Activated CD4-positive, alpha-beta T cell treated with anti-CD3 and anti-CD28 coated beads, Interleukin-2, amount 50 U/mL, for 24 hours (primary cell): ENCODE data around the gene CAPN2.

Experiments
- DNase-seq, 2 donors: peaks; one replicate each; pipeline ENCODE4 v3.0.0-alpha.2; 2020; ENCODE audit warnings: low read depth in 1 of 2, low spot score in 1 of 2

The CAPN2 gene

DNA sequence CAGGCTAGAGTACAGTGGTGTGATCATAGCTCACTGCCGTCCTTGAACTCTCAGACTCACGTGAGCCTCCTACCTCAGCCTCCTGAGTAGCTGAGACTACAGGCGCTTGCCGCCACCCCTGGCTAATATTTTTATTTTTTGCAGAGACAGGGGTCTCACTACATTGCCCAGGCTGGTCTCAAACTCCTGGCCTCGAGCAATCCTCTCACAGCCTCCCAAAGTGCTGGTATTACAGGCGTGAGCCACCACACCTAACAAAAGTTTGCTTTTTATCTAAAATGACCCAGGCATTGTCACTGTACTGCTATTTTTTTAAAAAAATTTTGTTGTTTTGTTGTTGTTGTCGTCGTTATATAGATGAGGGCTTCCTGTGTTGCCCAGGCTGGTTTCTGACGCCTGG is 46.4 kb downstream of the CAPN2 start:
- DNase-seq: no peak

GRCh38 chr1:223759273-223759672 is 46.9 kb downstream of the CAPN2 start:
- DNase-seq: no peak

DNA sequence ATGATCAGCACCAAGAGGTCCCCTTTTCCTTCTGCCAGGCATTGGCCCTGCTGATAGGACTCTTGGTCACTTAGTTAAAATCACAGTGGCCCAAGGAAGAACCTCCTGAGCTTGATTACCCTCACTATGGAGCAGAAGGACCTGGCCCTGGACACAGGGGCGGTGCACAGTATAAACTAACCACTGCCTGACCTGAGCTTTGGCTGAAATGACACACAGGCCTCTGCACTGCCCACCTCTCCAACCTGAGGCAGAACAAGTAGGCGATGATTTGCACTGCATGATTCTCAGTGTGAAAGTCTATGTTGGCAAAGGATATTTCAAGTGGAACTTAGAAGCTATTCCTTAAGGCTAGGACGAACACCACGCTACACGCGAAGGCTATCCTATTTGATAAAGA is 48.5 kb downstream of the CAPN2 start:
- DNase-seq: no peak

DNA sequence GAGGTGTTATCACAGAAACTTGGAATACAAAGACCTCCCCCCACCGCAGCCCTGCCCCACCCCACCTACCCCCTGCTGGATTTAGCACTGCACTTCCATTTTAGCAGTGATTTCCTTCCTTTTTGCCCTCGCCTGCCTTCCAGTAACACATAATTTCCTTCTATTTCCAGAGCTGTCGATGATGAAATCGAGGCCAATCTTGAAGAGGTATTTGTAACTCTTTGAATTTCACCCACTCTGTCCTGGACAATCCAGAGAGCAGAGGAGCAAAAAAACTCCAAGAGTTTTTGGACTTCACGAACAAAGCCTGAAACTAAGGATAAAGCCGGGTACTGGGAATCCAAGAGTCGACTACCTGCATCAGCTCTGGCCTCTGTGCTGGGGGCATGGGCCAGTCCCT is 49.1 kb downstream of the CAPN2 start:
- no peak for DNase-seq

DNA sequence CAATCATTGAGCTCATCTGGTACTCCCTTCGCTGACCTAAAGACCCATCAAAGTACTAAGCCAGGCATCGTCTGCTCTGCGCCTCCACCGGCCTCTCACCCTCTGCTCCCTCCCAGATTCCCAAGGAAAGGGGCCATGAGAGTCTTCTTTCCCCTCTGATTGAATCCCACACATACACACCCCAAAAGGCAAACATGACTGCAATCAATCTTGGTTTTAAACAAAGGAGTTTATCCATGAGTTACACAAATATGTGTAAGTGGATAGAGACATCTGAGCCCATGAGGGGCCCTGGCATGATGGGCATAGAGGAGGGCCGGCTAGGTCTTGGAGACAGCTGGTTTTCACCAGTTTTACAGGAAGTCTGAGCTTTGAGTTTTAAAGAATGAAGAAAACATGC is 50.9 kb downstream of the CAPN2 start:
- DNase-seq: no peak

DNA sequence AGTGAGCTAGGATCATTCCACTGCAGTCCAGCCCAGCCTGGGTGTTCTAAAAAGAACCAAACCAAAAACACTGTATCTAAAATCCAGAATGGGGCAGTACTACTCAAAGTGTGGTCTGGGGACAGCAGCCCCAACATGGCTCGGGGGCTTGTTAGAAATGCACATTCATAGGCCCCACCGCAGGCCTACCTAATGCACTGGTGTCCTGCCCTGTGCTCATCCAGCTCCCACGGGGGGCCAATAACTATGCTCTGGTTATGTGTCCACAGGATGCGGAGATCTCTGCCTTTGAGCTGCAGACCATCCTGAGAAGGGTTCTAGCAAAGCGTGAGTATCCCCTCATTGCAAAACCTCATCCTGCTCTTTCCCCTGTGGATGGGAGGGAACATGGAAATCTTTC is 51.5 kb downstream of the CAPN2 start:
- no peak for DNase-seq

DNA sequence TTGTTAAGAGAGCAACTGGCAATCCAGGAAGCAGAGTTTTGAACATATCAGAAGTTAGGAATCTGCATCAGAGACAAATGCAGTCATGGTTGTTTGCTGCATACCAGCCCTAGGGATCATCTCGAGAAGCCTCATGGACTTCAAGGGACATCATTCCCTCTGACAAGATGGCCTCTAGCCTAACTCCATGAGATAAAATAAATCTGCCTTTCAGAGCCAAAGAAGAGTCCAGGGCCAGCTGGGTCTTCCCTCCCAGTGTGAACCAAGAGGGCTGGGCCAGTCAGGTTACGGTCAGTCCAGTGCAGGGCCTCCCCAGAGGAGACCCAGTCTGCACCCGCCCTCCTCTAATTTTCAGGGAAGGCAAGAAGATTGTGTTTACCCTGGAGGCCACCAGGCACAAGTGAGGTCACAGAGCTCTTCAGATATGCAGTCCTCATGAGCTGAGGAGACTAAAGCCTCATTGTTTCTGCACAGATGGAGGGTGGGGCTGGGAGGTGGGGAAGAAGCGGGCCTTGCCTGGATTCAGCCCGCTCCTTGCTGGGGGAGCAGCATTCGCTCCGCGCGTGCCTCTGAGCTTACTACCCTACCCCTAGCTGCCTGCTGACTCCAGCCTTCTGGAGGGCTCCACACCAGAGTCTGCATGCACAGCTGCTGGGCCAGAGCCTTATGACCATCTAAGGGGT is 52.8 kb downstream of the CAPN2 start:
- no peak for DNase-seq

DNA sequence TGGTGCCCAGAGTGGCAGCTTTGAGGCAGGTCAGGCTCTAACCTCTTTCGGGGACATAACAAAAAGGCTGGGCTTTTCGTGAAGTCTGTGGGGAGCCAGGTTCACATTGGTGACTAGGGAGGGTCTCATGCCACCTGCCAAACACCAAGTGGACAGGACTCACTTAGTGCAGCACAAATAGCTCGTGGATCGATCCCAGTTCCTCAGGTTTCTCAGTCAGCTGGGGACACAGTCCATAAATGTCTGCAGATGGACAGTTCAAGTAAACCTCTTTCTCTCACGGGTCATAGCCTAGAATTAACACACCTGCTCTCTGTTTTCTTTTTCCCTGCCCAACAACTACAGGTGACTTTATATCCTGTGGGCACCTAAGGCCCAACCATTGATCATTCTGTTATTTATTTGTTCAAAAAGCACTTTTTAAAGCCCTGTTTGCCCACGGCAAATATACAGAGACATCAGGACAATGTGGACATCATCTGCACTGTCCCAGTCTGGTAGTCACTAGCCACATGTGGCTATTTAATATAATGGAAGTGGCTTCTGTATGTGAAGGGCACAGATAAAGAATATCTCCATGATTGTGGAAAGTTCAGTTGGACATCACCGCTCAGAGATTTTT is 53.5 kb downstream of the CAPN2 start:
- no peak for DNase-seq

- no peak for DNase-seq
These were observed 58.4 kb downstream of the CAPN2 start for GRCh38 chr1:223770621-223771315.

DNA sequence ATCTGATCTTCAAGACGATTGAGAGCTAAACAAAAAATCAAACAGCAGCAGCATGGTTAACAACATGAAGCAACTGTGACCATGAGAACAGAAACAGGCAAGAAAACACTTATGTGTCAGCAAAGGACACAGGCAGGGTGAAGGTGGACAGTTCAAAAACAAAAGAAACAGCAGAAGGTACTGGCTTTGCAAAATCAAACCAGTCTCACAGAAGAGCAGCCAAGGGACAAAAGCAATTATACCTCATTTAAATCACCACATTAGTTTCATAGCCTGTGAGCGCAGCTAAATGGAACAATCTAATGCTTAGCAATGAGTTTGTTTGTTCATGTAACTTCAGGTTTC is 59.1 kb downstream of the CAPN2 start:
- DNase-seq: no peak

GRCh38 chr1:223771814-223772770 is 59.8 kb downstream of the CAPN2 start:
- no peak for DNase-seq

DNA sequence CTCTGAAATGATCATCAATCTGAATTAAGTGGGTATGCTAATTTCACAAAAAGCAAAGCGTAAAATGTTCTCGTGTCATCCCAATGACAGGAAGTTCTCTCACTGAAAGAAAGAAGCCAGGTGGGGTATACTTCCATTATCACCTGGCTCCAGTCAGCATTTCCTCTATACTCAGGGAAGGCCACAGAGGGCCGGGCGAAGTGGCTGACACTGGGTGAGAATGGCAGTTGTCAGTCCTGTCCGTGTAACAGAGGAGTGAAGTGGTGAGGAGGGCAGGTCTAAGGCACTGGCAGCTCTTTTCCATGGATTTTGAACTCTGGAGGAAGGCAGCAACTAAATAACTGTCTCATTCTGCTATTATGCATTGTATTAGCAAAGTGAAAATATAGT is 60.4 kb downstream of the CAPN2 start:
- no peak for DNase-seq

DNA sequence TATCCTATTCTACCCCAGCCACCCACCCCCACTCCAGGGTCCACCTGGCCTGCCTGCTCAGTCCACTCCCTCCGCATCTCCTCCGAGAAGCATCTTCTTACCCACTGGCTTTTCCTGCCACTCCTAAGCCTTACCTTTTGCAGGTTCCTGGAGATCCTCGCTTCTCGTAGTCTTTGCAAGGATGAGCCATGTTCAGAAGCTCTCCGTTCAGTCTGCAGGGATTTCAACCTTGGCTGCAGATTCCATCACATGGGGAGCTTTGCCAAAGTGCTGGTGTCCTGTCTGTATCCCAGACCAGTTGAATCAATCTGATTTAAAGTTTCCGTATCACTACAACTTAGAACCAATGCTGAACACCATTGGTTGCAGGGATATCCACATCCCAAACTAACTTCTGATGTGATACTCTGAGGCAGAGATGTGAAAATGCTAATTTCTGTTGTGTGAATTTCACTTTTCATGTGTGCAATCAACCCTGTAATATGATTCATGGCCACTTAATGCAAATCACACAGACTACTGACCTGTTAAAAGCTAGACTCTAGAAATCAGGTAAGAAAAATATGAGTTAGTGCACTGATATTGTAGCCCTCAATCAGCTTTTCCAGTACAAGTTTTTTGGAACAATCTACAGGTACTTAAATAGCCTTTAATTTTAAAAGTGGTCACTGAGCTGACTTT is 61.9 kb downstream of the CAPN2 start:
- DNase-seq: no peak

DNA sequence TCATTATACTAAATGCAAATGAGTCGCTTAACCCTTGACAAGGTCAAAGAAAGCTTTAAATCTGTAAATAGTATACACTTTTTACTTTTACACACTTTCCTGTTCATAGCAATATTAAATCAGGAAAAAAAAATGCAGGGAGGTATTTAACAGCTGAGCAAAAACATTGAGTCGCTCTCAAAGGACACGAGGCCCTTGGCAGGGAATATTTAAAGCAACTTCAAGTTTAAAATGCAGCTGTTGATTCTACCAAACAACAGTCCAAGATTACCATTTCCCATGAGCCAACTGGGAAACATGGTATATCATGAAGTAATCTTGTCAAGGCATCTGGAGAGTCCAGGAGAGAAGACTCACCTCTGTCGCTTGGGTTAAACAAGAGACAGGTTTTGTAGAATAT is 62.7 kb downstream of the CAPN2 start:
- no peak for DNase-seq

- no peak for DNase-seq
These were observed 63.4 kb downstream of the CAPN2 start for GRCh38 chr1:223775711-223776074.

- DNase-seq: peak in 1 of 2 donors; percentile 45
These were observed 63.9 kb downstream of the CAPN2 start for GRCh38 chr1:223776075-223776814.

DNA sequence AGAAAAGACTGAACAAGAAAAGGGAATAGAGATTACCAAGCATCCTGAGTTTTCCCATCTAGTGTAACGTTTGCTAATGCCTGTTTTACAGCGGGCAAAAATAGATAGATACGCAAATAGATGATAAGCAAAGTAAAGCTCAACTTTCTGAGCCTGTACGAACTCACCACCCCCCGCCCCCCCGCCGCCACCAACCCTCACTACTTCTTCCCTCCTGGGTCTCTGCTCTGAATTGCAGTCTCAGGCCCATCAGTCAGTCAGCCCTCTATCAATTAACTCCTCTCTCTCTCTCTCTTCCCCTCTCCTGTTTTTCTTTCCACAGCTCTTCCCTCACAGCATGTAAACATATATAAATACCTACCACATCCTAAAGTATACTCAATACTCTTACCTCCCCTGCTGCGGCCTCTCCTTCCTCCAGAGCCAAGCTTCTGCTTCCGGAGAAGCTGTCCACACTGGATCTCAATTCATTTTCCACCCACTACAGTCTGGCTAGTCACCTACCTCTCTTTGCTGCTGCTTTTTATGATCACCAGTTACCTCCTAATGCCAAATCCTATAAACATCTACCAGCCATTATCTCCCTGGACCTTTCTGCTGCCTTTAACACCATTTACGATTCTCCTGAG is 64.6 kb downstream of the CAPN2 start:
- no peak for DNase-seq

DNA sequence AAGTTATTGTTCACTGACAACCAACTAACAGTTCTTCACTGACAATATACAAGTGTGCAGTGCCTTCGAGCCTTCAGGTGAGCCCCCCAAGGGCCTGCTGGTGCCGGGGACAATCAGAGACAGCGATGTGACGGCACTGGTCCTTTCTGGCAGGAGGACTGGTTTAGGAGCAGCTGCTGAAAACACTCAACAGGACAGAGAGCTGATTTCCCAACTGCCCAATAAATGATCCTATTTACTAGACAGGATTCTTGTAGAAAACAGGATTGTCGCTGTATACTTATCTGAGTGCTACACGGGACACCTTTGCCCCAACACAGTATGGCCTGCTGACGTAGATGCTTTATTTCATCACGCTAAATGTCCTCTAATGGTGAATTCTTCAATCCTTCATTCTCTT is 68.0 kb downstream of the CAPN2 start:
- DNase-seq: no peak

GRCh38 chr1:223780949-223781348 is 68.6 kb downstream of the CAPN2 start:
- DNase-seq: no peak

DNA sequence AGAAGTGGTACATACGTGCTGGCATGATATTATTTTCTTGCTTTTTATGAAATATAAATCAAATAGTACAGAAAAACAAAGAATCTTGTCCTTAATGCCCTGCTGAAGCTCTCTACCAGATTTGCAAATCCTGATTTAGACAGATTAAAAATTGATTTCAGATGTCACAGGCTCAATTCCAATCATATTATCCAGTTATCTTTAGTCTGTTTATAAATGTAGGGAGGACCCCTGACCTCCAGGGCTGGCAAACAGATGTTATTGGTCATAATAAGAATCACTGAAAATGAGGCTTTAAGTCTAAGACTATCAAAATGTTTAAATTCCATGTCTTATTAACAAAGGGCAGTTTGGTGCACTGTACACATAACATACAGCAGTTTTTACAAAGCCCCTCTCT is 71.3 kb downstream of the CAPN2 start:
- DNase-seq: no peak
